ENCODE measurements around the gene ATAD2B.
"Not testable (repeated sequence)": the region's sequence is repeated elsewhere in the genome, so short reads cannot be mapped to it uniquely, and the experiment has no call there.

The ATAD2B gene

DNA sequence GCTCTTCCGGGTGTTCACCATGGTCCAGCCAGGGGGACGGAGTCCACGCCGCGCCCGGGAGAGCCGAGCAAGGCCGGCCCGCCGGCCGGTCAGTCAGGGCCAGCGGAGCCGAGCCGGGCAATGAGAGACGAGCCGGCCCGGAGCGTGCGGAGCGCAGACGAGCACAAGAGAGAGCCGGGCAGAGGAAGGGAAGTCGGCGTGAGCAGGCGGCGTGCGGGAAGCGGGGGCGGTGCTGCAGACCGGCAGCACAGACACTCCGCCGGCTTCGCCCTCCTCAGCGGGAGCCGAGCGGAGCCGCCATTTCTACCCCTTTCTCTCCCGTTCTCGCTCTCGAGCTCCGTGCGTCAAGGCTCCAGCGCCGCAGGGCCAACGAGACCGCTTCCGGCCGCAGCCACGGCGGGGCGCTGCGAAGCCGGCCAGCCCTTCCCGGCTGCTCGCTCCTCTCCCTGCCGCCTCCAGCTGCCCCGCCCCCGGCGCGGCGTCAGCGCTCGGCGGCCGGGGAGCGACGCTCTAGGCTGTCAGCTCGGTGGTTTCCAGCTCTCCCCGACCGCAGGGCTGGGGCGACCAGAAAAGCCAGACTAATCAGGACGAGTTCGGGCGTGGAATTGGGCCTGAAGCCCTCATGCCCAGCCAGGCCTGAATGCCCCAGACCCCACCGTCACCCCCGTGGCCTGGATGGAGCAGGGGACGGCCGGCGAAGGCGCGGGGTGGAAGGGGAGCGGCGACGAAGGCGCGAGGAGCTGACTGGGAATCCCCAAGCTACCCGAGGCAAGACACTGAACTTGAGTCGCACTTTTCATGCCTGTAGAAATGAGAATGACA is at the start of gene ATAD2B:
TSS of gene ATAD2B (minus strand) at position 374 of the 822 bp plus-strand sequence. CDS start at position 21, 353 bp downstream.
- Mint-ChIP-seq H3K36me3 (peaks cover 13% of the 10 kb centered on the region), H3K4me1 (peaks cover 44% of the 10 kb centered on the region), H3K4me3 (peak within 1 kb of the TSS; percentile 96), H3K9me3 (no peaks in the 10 kb centered on the region), H3K27ac (peak within 1 kb of the TSS; percentile 99)
- ATAC-seq (peak; percentile 88), DNase-seq (ENCODE audit: low spot score in 2 of 2) (peak; percentile 97)

- Mint-ChIP-seq H3K27ac (no peak overlapping the region), H3K9me3 (no peaks in the 10 kb centered on the region), H3K4me1 (no peaks in the 10 kb centered on the region), H3K4me3 (no peak overlapping the region), H3K36me3 (peaks cover 18% of the 10 kb centered on the region)
- ATAC-seq (no peak), DNase-seq (ENCODE audit: low spot score in 2 of 2) (no peak)
Measured at GRCh38 chr2:23967846-23968245, 40.9 kb upstream of the ATAD2B start.

- Mint-ChIP-seq H3K4me3 (no peak overlapping the region), H3K9me3 (no peaks in the 10 kb centered on the region), H3K4me1 (peaks cover 5% of the 10 kb centered on the region), H3K36me3 (peaks cover 6% of the 10 kb centered on the region), H3K27ac (no peak overlapping the region)
- no peak for DNase-seq (ENCODE audit: low spot score in 2 of 2)
- no peak for ATAC-seq
Measured at GRCh38 chr2:23954325-23955014, 27.5 kb upstream of the ATAD2B start.

DNA sequence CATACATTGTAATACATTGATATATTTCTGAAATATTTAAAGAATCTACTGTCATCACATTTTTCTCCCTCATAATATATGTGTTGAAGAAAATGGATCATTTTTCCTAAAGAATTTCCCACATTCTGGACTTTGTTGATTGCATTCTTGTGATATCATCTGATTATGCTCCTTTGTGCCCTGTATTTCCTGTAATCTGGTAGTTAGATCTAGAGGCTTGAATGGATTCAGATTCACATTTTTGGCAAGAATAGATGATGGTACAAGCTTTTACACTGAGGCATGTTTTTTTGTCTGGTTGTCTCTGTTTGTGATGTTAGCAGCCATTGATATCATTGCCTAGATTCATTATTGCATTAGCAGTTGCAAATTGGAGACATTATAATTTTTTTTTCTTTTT is 26.7 kb upstream of the ATAD2B start:
- no peaks in the 10 kb centered on the region for H3K9me3 Mint-ChIP-seq
- H3K4me3 Mint-ChIP-seq = no peak overlapping the region
- peaks cover 5% of the 10 kb centered on the region for H3K4me1 Mint-ChIP-seq
- H3K27ac Mint-ChIP-seq = no peak overlapping the region
- H3K36me3 Mint-ChIP-seq = peaks cover 1% of the 10 kb centered on the region
- no peak for DNase-seq (ENCODE audit: low spot score in 2 of 2)
- ATAC-seq = no peak

DNA sequence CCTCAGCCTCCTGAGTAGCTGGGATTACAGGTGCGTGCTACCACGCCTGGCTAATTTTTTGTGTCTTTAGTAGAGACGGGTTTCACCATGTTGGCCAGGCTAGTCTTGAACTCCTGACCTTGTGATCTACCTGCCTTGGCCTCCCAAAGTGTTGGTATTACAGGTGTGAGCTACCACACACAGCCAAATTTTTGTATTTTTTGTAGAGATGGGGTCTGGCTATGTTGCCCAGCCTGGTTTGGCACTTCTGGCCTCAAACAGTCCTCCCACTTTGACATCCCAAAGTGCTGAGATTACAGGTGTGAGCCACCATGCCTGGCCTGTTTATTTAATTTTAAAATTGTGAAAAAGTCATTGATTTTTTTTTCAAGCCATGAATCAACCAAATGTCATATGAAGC is 25.6 kb upstream of the ATAD2B start:
- not testable (repeated sequence) for H3K36me3 Mint-ChIP-seq; ATAC-seq; H3K4me3 Mint-ChIP-seq; H3K27ac Mint-ChIP-seq; H3K9me3 Mint-ChIP-seq; H3K4me1 Mint-ChIP-seq; DNase-seq (ENCODE audit: low spot score in 2 of 2)

DNA sequence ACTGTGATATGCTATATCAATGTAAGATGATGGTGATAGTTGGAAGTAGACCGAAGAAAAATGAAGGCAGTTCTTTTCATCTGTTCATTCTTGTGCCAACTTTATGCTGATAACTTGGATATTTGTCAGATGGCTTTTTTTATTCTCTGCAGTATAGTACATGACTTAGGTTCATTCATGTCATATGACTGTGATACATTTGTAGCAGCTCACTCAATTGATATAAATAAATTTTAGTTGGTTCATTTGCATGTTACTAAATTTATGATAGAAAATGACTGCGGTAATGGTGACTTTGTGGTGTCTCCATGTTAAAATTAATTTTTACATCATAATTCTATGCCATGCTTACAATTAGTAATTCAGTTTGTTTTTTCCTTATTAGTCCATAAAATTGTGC is 20.4 kb upstream of the ATAD2B start:
- H3K27ac Mint-ChIP-seq = no peak overlapping the region
- H3K4me1 Mint-ChIP-seq = peaks cover 9% of the 10 kb centered on the region
- H3K9me3 Mint-ChIP-seq = no peaks in the 10 kb centered on the region
- no peak for ATAC-seq
- no peak for DNase-seq (ENCODE audit: low spot score in 2 of 2)
- H3K36me3 Mint-ChIP-seq = no peaks in the 10 kb centered on the region
- no peak overlapping the region for H3K4me3 Mint-ChIP-seq

GRCh38 chr2:23944976-23945375 is 18.1 kb upstream of the ATAD2B start:
- Mint-ChIP-seq H3K9me3 (no peaks in the 10 kb centered on the region), H3K4me3 (no peak overlapping the region), H3K27ac (no peak overlapping the region), H3K4me1 (peaks cover 26% of the 10 kb centered on the region), H3K36me3 (no peaks in the 10 kb centered on the region)
- DNase-seq (ENCODE audit: low spot score in 2 of 2) (no peak), ATAC-seq (no peak)

- peaks cover 3% of the 10 kb centered on the region for H3K36me3 Mint-ChIP-seq
- peaks cover 28% of the 10 kb centered on the region for H3K4me1 Mint-ChIP-seq
- H3K9me3 Mint-ChIP-seq = no peaks in the 10 kb centered on the region
- peak overlapping the region; percentile 7 for H3K27ac Mint-ChIP-seq
- DNase-seq (ENCODE audit: low spot score in 2 of 2) (no peak), ATAC-seq (no peak)
- H3K4me3 Mint-ChIP-seq = no peak overlapping the region
Measured at GRCh38 chr2:23944527-23944926, 17.6 kb upstream of the ATAD2B start.

- peaks cover 36% of the 10 kb centered on the region for H3K4me1 Mint-ChIP-seq
- no peak overlapping the region for H3K27ac Mint-ChIP-seq
- DNase-seq (ENCODE audit: low spot score in 2 of 2) (no peak), ATAC-seq (no peak)
- H3K36me3 Mint-ChIP-seq = peaks cover 6% of the 10 kb centered on the region
- no peaks in the 10 kb centered on the region for H3K9me3 Mint-ChIP-seq
- H3K4me3 Mint-ChIP-seq = no peak overlapping the region
Measured at GRCh38 chr2:23943666-23944065, 16.7 kb upstream of the ATAD2B start.

DNA sequence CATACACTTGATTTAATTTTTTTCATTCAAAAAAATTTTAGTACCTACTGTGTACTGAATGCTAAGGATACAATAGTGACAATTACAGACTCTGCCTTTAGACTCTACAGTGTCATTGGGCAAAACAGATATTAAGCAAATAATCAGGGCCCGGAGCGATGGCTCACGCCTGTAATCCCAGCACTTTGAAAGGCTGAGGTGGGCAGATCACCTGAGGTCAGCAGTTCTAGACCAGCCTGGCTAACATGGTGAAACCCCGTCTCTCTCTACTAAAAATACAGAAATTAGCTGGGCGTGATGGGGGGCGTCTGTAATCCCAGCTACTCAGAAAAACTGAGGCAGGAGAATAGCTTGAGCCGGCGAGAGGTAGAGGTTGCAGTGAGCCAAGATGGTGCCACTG is 14.7 kb upstream of the ATAD2B start:
- H3K36me3 Mint-ChIP-seq = peaks cover 6% of the 10 kb centered on the region
- DNase-seq (ENCODE audit: low spot score in 2 of 2) (no peak), ATAC-seq (no peak)
- H3K4me3 Mint-ChIP-seq = peak overlapping the region; percentile 86
- H3K27ac Mint-ChIP-seq = no peak overlapping the region
- no peaks in the 10 kb centered on the region for H3K9me3 Mint-ChIP-seq
- H3K4me1 Mint-ChIP-seq = peaks cover 36% of the 10 kb centered on the region

GRCh38 chr2:23940718-23941620 is 14.0 kb upstream of the ATAD2B start:
- Mint-ChIP-seq H3K27ac (peak overlapping the region; percentile 4), H3K9me3 (no peaks in the 10 kb centered on the region), H3K36me3 (peaks cover 6% of the 10 kb centered on the region), H3K4me3 (peak overlapping the region; percentile 86), H3K4me1 (peaks cover 36% of the 10 kb centered on the region)
- ATAC-seq (peak; percentile 80), DNase-seq (ENCODE audit: low spot score in 2 of 2) (no peak)

DNA sequence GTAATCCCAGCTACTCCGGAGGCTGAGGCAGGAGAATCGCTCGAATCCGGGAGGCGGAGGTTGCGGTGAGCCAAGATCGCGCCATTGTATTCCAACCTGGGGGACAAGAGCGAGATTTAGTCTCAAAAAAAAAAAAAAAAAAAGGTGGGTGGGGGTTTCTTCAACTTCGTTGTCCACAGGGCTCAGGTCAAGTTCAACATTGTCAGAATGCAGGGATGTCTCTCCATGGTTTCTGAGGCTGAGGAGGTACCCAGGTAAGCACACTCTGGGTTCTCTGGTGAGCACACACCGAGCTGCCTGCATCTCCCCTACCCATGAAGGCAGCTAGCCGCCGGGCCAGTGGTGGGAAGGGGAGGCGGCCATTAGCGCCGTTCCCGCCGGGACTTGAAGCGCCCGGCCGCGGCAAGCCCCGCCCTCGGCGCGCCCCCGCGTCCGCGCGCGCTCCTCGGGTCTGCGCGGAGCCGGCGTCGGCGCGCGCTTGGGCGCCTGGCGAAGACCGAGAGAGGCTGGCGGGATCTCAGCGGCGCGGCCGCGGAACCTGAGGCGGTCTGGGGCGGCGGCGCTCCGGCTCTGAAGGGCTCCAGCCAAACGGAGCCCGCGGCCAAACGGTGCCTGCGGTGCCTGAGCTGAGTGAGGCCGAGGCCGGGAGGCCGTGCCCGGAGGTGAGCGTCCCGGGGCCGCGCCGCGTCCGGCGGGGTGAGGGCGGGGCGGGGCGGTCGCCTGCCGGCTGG is 13.2 kb upstream of the ATAD2B start, which contains the start of gene UBXN2A:
TSS of gene UBXN2A (plus strand) at position 477 of the 731 bp plus-strand sequence. CDS start 17,852 bp downstream, outside the sequence.
- peaks cover 6% of the 10 kb centered on the region for H3K36me3 Mint-ChIP-seq
- H3K9me3 Mint-ChIP-seq = no peaks in the 10 kb centered on the region
- ATAC-seq = peak; percentile 93
- peak; percentile 74 to 89 for DNase-seq (ENCODE audit: low spot score in 2 of 2)
- H3K4me1 Mint-ChIP-seq = peaks cover 36% of the 10 kb centered on the region
- peak within 1 kb of the TSS; percentile 94 for H3K27ac Mint-ChIP-seq
- peak within 1 kb of the TSS; percentile 86 for H3K4me3 Mint-ChIP-seq

GRCh38 chr2:23934259-23934658 is 7.3 kb upstream of the ATAD2B start:
- no peak for ATAC-seq

DNA sequence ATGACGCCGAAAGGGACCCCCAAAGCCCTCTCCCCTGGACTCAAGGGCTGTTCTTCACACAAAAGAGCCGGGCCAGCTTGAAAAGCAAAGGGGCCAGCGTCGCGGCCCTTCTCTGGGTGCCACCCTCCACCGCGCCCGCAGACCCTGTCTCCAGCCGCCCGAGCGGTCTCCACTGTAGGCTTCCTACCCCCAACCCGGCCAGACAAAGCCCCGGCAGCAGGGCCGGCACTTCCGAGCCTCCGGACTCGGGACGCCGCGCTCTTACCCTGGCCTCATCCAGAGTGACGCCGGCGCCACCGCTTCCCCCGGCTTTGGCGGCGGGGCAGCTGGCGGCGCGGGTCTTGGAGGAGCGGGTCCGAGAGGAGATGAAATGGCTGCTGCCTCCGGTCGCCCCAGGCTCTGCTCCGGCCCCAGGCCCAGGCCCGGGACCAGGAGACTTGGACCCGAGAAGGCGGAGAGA is 603 bp downstream of the ATAD2B start:
- peak; percentile 35 to 84 for DNase-seq (ENCODE audit: low spot score in 2 of 2)
- Mint-ChIP-seq H3K27ac (peak overlapping the region; percentile 99), H3K9me3 (no peaks in the 10 kb centered on the region), H3K4me3 (peak overlapping the region; percentile 96), H3K4me1 (peaks cover 45% of the 10 kb centered on the region), H3K36me3 (peaks cover 13% of the 10 kb centered on the region)
- peak; percentile 38 for ATAC-seq

More at GRCh38 chr2:23934259-23934658, 7.3 kb upstream of the ATAD2B start:
- Mint-ChIP-seq H3K36me3 (peaks cover under 1% of the 10 kb centered on the region), H3K4me1 (peaks cover 6% of the 10 kb centered on the region), H3K27ac (no peak overlapping the region), H3K9me3 (no peaks in the 10 kb centered on the region), H3K4me3 (no peak overlapping the region)
- DNase-seq (ENCODE audit: low spot score in 2 of 2) = no peak

Data from stimulated activated effector memory CD8-positive, alpha-beta T cell treated with anti-CD3 and anti-CD28 coated beads, Interleukin-12 subunit alpha, Interleukin-12 subunit beta, amount 100 ng/mL, for 72 hours (primary cell).